WTC11 (cell line): ENCODE results near the gene LRTM1. TPM values are rescaled to one million over a fixed set of nuclear protein-coding genes. Genes with fewer than 3 reads are reported as not detected.

Experiments used
- ATAC-seq: fragments of 200-7000 bp; cut with Tn5 transposase; 2 replicates; pipeline ENCODE4 v1.10.0; 2021; ENCODE audit warnings: mild to moderate bottlenecking, moderate library complexity
- CTCF ChIA-PET: fragments of 300-600 bp; sonication (Branson Sonifier 250); formaldehyde crosslinking; loops from one replicate; lab custom pipeline; 2021; ENCODE audit warnings: antibody characterized with exemption; lab: Charles Lee
- POLR2A ChIA-PET: fragments of 350-600 bp; sonication (Branson Sonifier 250); formaldehyde crosslinking; loops from one replicate; lab custom pipeline; 2021; ENCODE audit warnings: antibody characterized with exemption; lab: Charles Lee
- DNase-seq: peaks from one replicate; pipeline ENCODE4 v3.0.0; 2021; ENCODE audit warnings: low spot score
- H3K27ac Mint-ChIP-seq: 2 replicates; pipeline ENCODE4 v1.8.0; 2021; ENCODE audit warnings: mixed read lengths
- H3K27me3 Mint-ChIP-seq: 2 replicates; pipeline ENCODE4 v1.8.0; 2021; ENCODE audit warnings: low read depth, mild to moderate bottlenecking, moderate library complexity, mixed read lengths
- H3K36me3 Mint-ChIP-seq: 2 replicates; pipeline ENCODE4 v1.8.0; 2021; ENCODE audit warnings: mixed read lengths
- H3K4me1 Mint-ChIP-seq: 2 replicates; pipeline ENCODE4 v1.8.0; 2022; ENCODE audit warnings: mixed read lengths
- H3K4me3 Mint-ChIP-seq: 2 replicates; pipeline ENCODE4 v1.8.0; 2021; ENCODE audit warnings: mild to moderate bottlenecking, moderate library complexity, mixed read lengths
- H3K9me3 Mint-ChIP-seq: 2 replicates; pipeline ENCODE4 v1.8.0; 2021; ENCODE audit warnings: mixed read lengths
- AFF4 ChIP-seq: sonication (generic); formaldehyde crosslinking; IDR thresholded peaks from 2 replicates; pipeline ENCODE4 v1.8.1; 2023; ENCODE audit warnings: mild to moderate bottlenecking, missing genetic modification reagents, borderline replicate concordance
- AR ChIP-seq: fragments of 250-450 bp; sonication (Bioruptor Pico); IDR thresholded peaks from 2 replicates; pipeline ENCODE4 v1.9.0; 2021; ENCODE audit warnings: mild to moderate bottlenecking
- ARID4B ChIP-seq: sonication (generic); formaldehyde crosslinking; IDR thresholded peaks from 2 replicates; pipeline ENCODE4 v1.8.0; 2023; ENCODE audit warnings: missing genetic modification reagents, mild to moderate bottlenecking, borderline replicate concordance
- ATF1 ChIP-seq: sonication (generic); formaldehyde crosslinking; IDR thresholded peaks from 2 replicates; pipeline ENCODE4 v1.8.1; 2023; ENCODE audit warnings: mild to moderate bottlenecking, moderate library complexity, missing genetic modification reagents
- ETV6 ChIP-seq: sonication (generic); formaldehyde crosslinking; IDR thresholded peaks from 2 replicates; pipeline ENCODE4 v1.8.1; 2022; ENCODE audit warnings: mild to moderate bottlenecking, missing genetic modification reagents
- MAX ChIP-seq: sonication (generic); formaldehyde crosslinking; IDR thresholded peaks from 2 replicates; pipeline ENCODE4 v1.8.0; 2022; ENCODE audit warnings: mild to moderate bottlenecking, missing genetic modification reagents
- MXD4 ChIP-seq: fragments of 250-450 bp; sonication (Bioruptor Pico); IDR thresholded peaks from 2 replicates; pipeline ENCODE4 v1.8.0; 2021; ENCODE audit warnings: mild to moderate bottlenecking, moderate library complexity, borderline replicate concordance
- NFATC4 ChIP-seq: fragments of 250-450 bp; sonication (Bioruptor Pico); IDR thresholded peaks from 2 replicates; pipeline ENCODE4 v1.9.0; 2021; ENCODE audit warnings: mild to moderate bottlenecking
- PRDM15 ChIP-seq: sonication (generic); formaldehyde crosslinking; IDR thresholded peaks from 2 replicates; pipeline ENCODE4 v1.8.0; 2022; ENCODE audit warnings: missing genetic modification reagents
- ZNF416 ChIP-seq: fragments of 250-450 bp; sonication (Bioruptor Pico); IDR thresholded peaks from 2 replicates; pipeline ENCODE4 v1.9.0; 2021; ENCODE audit warnings: mild to moderate bottlenecking, inconsistent platforms
- ZNF512 ChIP-seq: sonication (generic); formaldehyde crosslinking; IDR thresholded peaks from 2 replicates; pipeline ENCODE4 v1.8.1; 2022; ENCODE audit warnings: missing genetic modification reagents, borderline replicate concordance
- total RNA-seq: library from RNA; stranded (reverse); gene quantifications from 3 replicates; pipeline ENCODE4 v1.2.3, GENCODE V29; 2021

LRTM1 gene
- total RNA-seq, 1 experiment from 2014 or later, result not detected

- Mint-ChIP-seq H3K9me3 (no peaks in the 10 kb centered on the region), H3K4me3 (no peak overlapping the region), H3K27me3 (no peaks in the 10 kb centered on the region), H3K36me3 (peaks cover 6% of the 10 kb centered on the region; the same call in 1 of the 2 replicates), H3K4me1 (peaks cover 16% of the 10 kb centered on the region), H3K27ac (no peak overlapping the region)
- ATAC-seq (no peak), DNase-seq (no peak)
- TF ChIP-seq PRDM15 (CRISPR knock-in tag) (no peak), MXD4 (CRISPR knock-in tag) (no peak), ZNF512 (no peak)
- POLR2A ChIA-PET, result no interaction called here
- CTCF ChIA-PET, result no interaction called here
Measured at GRCh38 chr3:54882129-54882833, 45.6 kb downstream of the LRTM1 start.

GRCh38 chr3:54878145-54878544 is 49.7 kb downstream of the LRTM1 start:
- H3K9me3 Mint-ChIP-seq, result no peaks in the 10 kb centered on the region
- CTCF ChIA-PET, result interaction anchor here (0.9 kb wide), 1 partner anchor 450 kb away, joined by 5 read pairs; no protein-coding TSS in a partner anchor
- no peaks in the 10 kb centered on the region for H3K27me3 Mint-ChIP-seq
- POLR2A ChIA-PET, result no interaction called here
- ATAC-seq, result no peak
- H3K27ac Mint-ChIP-seq, result no peak overlapping the region
- TF ChIP-seq ARID4B (CRISPR knock-in tag), result no peak
- no peak for TF ChIP-seq MAX (CRISPR knock-in tag)
- no peak for TF ChIP-seq NFATC4 (CRISPR knock-in tag)
- no peak for TF ChIP-seq ETV6 (CRISPR knock-in tag)
- no peak for TF ChIP-seq ZNF416 (CRISPR knock-in tag)
- TF ChIP-seq AR (CRISPR knock-in tag), result no peak
- TF ChIP-seq AFF4 (CRISPR knock-in tag), result no peak
- no peak for TF ChIP-seq ATF1 (CRISPR knock-in tag)
- H3K4me3 Mint-ChIP-seq, result no peak overlapping the region
- DNase-seq, result no peak
- H3K36me3 Mint-ChIP-seq, result 0 out of 2 replicates have a peak, but pooled peaks cover 6% of the 10 kb centered on the region
- peaks cover 24% of the 10 kb centered on the region for H3K4me1 Mint-ChIP-seq
